ENCODE data around the gene ACLY. TPM values are rescaled to one million over a fixed set of nuclear protein-coding genes. Genes with fewer than 3 reads are reported as not detected.
"Not testable (repeated sequence)": the region's sequence is repeated elsewhere in the genome, so short reads cannot be mapped to it uniquely, and the experiment has no call there.

ACLY gene
- total RNA-seq, 4 donors from 2014 or later = 91.6 to 133 (median 111) TPM

- ATAC-seq (ENCODE audit: low FRiP score) = no peak
- TF ChIP-seq, protein P1, sequence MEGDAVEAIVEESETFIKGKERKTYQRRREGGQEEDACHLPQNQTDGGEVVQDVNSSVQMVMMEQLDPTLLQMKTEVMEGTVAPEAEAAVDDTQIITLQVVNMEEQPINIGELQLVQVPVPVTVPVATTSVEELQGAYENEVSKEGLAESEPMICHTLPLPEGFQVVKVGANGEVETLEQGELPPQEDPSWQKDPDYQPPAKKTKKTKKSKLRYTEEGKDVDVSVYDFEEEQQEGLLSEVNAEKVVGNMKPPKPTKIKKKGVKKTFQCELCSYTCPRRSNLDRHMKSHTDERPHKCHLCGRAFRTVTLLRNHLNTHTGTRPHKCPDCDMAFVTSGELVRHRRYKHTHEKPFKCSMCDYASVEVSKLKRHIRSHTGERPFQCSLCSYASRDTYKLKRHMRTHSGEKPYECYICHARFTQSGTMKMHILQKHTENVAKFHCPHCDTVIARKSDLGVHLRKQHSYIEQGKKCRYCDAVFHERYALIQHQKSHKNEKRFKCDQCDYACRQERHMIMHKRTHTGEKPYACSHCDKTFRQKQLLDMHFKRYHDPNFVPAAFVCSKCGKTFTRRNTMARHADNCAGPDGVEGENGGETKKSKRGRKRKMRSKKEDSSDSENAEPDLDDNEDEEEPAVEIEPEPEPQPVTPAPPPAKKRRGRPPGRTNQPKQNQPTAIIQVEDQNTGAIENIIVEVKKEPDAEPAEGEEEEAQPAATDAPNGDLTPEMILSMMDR (IDR thresholded peaks at IDR 0.05) = no peak
- DNase-seq (ENCODE audit: low spot score) = no peak
Observed at GRCh38 chr17:41863074-41863848, 55.5 kb downstream of the ACLY start.

DNA sequence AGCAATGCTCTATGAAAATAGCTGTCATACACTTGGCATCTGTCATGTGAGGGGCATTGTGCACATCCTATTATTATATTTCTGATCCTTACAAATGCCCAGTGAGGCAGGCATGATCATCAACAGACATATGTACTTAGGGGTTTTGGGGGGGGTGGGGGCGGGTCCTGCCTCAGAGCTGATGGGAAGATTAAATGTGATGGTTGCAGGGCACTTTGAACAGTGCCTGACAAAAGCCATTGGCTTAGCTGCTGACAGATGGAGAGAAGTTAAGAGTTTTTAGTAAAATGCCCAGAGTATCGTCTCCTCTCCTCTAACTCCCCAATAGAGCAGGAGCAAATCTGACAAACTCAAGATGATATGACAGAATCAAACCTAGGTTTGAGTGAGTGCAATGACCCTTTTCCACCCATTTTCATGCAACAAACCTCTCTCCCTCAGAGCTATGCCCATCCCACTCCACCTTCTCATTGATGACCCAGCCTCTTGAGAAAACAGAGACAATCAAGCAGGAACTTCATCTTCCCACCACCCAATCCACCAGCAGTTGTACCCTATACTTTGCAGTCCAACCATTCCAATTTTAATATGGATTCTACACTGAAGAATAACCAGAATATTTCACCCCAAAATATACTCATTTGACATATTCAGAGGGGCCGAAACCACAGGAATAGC lies 58.4 kb downstream of the ACLY start:
- no peak for ATAC-seq (ENCODE audit: low FRiP score)
- no peak for DNase-seq (ENCODE audit: low spot score)
- TF ChIP-seq, protein P1 (IDR thresholded peaks at IDR 0.05) = no peak

DNA sequence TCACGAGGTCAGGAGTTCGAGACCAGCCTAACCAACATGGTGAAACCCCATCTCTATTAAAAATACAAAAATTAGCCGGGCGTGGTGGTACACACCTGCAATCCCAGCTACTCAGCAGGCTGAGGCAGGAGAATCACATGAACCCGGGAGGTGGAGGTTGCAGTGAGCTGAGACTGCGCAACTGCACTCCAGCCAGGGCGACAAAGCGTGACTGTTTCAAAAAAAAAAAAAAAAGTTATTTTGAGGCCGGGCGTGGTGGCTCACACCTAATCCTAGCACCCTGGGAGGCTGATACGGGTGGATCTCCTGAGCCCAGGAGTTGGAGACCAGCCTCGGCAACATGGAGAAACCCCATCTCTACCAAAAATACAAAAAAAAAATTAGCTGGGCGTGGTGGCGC lies 67.4 kb downstream of the ACLY start:
- ATAC-seq (ENCODE audit: low FRiP score); DNase-seq (ENCODE audit: low spot score): not testable (repeated sequence)

DNA sequence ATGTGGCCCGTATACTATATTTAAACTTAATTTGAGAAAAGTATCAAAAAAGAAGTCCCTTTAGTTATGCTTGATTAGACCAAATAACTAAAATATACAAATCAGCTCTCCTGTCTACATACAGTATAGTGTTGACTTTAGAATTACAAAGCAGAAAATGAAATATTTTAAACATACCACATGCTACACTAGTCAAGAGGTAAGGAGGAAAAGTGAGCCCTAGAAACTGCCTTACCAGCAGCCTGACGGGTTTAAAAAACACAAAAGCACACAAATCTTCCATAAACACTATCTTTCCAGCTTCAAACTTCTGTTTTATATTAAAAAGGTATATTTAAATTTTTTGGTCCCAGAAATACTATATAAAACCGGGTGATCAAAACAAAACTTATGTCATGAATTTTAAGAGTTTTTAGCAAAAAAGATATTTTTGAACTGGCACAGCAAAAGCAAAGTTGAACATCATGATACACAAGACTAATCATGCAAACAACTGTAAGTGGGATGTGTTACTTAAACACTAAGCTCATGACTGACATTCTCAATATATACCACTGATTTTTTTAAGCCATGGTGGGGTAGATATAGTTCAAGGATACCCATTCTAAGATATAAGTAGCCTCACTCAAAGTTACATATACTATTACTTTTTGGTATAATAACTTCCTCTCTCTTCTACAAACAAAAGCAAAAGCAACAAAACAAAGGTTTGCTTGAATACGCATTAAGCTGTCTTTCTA lies 69.3 kb downstream of the ACLY start:
- DNase-seq (ENCODE audit: low spot score) = no peak
- ATAC-seq (ENCODE audit: low FRiP score) = no peak
- TF ChIP-seq, protein P1 (IDR thresholded peaks at IDR 0.05) = no peak

- TF ChIP-seq, protein P1 (IDR thresholded peaks at IDR 0.05) = no peak
- ATAC-seq (ENCODE audit: low FRiP score) = no peak
Observed at GRCh38 chr17:41848788-41849187, 70.0 kb downstream of the ACLY start.

GRCh38 chr17:41844971-41845370 lies 73.8 kb downstream of the ACLY start:
- TF ChIP-seq, protein P1 (IDR thresholded peaks at IDR 0.05) = no peak
- DNase-seq (ENCODE audit: low spot score) = no peak
- no peak for ATAC-seq (ENCODE audit: low FRiP score)

More at GRCh38 chr17:41848788-41849187, 70.0 kb downstream of the ACLY start:
- DNase-seq (ENCODE audit: low spot score) = no peak

DNA sequence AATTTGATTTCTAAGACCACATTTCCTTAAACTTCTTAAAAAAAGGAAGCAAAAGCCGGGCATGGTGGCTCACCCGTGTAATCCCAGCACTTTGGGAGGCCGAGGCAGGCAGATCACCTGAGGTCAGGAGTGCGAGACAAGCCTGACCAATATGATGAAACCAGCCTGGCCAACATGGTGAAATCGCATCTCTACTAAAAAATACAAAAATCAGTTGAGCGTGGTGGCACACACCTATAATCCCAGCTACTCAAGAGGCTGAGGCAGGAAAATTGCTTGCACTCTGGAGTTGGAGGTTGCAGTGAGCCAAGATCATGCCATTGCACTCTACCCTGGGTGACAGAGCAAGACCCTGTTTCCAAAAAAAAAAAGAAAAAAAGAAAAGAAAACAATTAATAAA lies 78.0 kb downstream of the ACLY start:
- DNase-seq (ENCODE audit: low spot score); ATAC-seq (ENCODE audit: low FRiP score): not testable (repeated sequence)

DNA sequence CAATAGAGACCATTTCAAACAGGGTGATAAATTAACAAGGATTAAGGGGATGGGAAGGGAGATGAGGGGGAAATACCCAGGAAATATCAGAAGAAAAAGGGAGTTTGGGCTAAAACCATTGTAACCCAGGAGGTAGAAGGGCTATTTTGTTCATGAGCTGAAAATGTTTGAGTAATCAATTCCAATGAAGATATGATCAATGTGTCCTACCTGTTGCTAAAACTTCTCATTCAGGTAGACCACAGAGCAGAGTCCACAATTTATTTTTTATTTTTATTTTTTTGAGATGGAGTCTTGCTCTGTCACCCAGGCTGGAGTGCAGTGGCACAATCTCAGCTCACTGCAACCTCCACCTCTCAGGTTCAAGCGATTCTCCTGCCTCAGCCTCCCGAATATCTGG lies 79.3 kb downstream of the ACLY start:
- not testable (repeated sequence) for ATAC-seq (ENCODE audit: low FRiP score); DNase-seq (ENCODE audit: low spot score)
